Lung (tissue), 12 donors: ENCODE measurements around the gene ATP6V1G3. TPM values are rescaled to one million over a fixed set of nuclear protein-coding genes. Genes with fewer than 3 reads are reported as not detected.

Source experiments
- ATAC-seq: fragments of 200-7000 bp; cut with Tn5 transposase; one replicate; pipeline ENCODE4 v1.9.1; 2020; ENCODE audit warnings: moderate number of reproducible peaks; ENCODE audit not compliant: insufficient read depth, low FRiP score
- DNase-seq, 3 donors: peaks; one replicate each; pipeline ENCODE4 v3.0.0-alpha.2; 2013 to 2017
- H3K27ac ChIP-seq, 2 donors: one replicate each; pipeline ENCODE4 v1.5.1; 2013; ENCODE audit warnings: mild to moderate bottlenecking in 2 of 2, moderate library complexity in 2 of 2, control low read depth in 1 of 2, inconsistent platforms in 1 of 2, low read depth in 1 of 2, low read length in 1 of 2
- H3K27me3 ChIP-seq, 3 donors: one replicate each; pipeline ENCODE4 v1.5.1; 2013; ENCODE audit warnings: low read length in 2 of 3; ENCODE audit not compliant: control insufficient read depth in 3 of 3, insufficient read depth in 3 of 3
- H3K36me3 ChIP-seq, 4 donors: one replicate each; pipeline ENCODE4 v1.5.1; 2013; ENCODE audit warnings: low read length in 4 of 4, mild to moderate bottlenecking in 1 of 4, moderate library complexity in 1 of 4; ENCODE audit not compliant: control insufficient read depth in 4 of 4, insufficient read depth in 4 of 4
- H3K4me1 ChIP-seq, 5 donors: one replicate each; pipeline ENCODE4 v1.5.1; 2013; ENCODE audit warnings: low read length in 5 of 5, mild to moderate bottlenecking in 2 of 5, moderate library complexity in 1 of 5; ENCODE audit not compliant: control insufficient read depth in 5 of 5, insufficient read depth in 5 of 5
- H3K4me3 ChIP-seq: one replicate; pipeline ENCODE4 v1.5.1; 2013; ENCODE audit warnings: mild to moderate bottlenecking, control low read depth, moderate library complexity
- H3K9ac ChIP-seq, 2 donors: one replicate each; pipeline ENCODE4 v1.5.1; 2013; ENCODE audit warnings: low read length in 2 of 2, control low read depth in 1 of 2; ENCODE audit not compliant: insufficient read depth in 1 of 2
- H3K9me3 ChIP-seq, 4 donors: one replicate each; pipeline ENCODE4 v1.5.1; 2013; ENCODE audit warnings: low read length in 3 of 4, mild to moderate bottlenecking in 1 of 4, moderate library complexity in 1 of 4; ENCODE audit not compliant: control insufficient read depth in 4 of 4, insufficient read depth in 3 of 4
- WGBS, 2 donors: extraction: QIAGEN DNeasy Blood & Tissue Kit; methylation state at CpG; one replicate each; pipeline ENCODE4 v1.1.7; 2013; 5-methylcytosine and 5-hydroxymethylcytosine counted together
- polyA plus RNA-seq, 2 donors: library from polyadenylated mRNA; stranded (reverse); fragments of 200-250 nt; gene quantifications; one replicate each; pipeline ENCODE4 v1.2.1, GENCODE V29; 2013
- total RNA-seq, 2 donors: library from RNA; depleted of rRNA in 1 of 2; stranded (reverse); fragments of >200 nt in 1 of 2; gene quantifications; one replicate each; pipeline ENCODE4 v1.2.1, GENCODE V29; 2014 to 2021
- TF ChIP-seq, protein P1 (sequence below): IDR thresholded peaks from 2 replicates; pipeline ENCODE4 v1.5.1; 2012; ENCODE audit warnings: mild to moderate bottlenecking; ENCODE audit errors: control extremely low read depth, extremely low read depth
- donor health status: control.
- donor health status: control.
- donor health status: Bipolar disorder and iron deficiency.
- donor health status: healthy.
- donor health status: DM: yes; HTN: yes; CAD: no.

Gene ATP6V1G3
- total and polyA plus RNA-seq, 4 donors = not detected

DNA sequence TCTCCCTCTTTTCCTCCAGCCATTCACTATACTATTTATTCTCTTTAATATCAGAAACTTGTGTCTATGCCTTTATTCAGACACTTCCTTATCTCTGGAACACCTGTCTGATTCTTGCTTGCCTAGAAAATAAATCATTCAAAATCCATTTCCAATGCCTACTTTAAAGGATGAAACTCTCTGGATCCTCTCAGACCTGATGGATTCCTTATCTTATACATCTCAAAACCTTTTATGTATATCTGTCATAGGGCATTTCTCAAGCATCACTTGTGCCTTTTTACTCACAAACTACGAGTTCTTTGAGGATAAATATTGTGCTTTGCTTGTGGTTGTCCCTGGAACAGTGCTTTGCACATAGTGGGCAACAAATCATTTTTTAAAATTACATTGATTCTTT lies 3.8 kb upstream of the ATP6V1G3 start:
- Histone ChIP-seq H3K4me1 (no peaks in the 10 kb centered on the region), H3K36me3 (no peaks in the 10 kb centered on the region), H3K27me3 (no peaks in the 10 kb centered on the region), H3K4me3 (no peak overlapping the region), H3K27ac (no peak overlapping the region), H3K9ac (no peak overlapping the region), H3K9me3 (peaks cover 0 to 2% (median 0%) of the 10 kb centered on the region in 4 donors)
- WGBS, 2 donors = 70 to 78% methylated on average over 1 of the region's 1 CpG
- TF ChIP-seq, protein P1, sequence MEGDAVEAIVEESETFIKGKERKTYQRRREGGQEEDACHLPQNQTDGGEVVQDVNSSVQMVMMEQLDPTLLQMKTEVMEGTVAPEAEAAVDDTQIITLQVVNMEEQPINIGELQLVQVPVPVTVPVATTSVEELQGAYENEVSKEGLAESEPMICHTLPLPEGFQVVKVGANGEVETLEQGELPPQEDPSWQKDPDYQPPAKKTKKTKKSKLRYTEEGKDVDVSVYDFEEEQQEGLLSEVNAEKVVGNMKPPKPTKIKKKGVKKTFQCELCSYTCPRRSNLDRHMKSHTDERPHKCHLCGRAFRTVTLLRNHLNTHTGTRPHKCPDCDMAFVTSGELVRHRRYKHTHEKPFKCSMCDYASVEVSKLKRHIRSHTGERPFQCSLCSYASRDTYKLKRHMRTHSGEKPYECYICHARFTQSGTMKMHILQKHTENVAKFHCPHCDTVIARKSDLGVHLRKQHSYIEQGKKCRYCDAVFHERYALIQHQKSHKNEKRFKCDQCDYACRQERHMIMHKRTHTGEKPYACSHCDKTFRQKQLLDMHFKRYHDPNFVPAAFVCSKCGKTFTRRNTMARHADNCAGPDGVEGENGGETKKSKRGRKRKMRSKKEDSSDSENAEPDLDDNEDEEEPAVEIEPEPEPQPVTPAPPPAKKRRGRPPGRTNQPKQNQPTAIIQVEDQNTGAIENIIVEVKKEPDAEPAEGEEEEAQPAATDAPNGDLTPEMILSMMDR = no peak
- ATAC-seq (no peak), DNase-seq (no peak)

DNA sequence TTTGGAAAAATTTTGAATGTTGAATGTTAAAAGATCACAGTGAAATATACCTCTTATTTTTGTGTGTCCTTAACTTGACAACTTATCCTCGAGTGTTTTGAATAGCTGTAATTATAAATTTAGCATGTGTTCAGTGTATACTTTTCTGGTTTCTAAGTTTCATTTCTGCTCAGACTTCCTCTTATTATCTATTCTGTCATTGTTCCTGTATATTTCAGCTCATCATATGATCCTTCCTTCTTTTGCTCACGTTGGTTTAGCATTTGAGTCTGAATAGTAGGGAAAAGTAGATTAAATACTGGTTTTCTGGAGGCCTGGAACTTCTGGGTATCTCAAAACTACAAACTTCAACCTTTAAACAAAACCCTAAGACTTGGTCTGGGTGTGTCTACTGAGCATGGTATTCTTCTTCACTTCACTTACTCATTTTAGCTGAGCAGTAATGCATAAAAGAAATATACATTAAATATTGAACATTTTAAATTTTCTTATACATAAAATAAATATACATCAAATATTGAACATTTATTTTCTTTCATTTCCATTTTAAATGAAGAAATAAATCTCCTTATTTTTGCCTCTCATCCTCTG lies 3.3 kb upstream of the ATP6V1G3 start:
- ATAC-seq = no peak

DNA sequence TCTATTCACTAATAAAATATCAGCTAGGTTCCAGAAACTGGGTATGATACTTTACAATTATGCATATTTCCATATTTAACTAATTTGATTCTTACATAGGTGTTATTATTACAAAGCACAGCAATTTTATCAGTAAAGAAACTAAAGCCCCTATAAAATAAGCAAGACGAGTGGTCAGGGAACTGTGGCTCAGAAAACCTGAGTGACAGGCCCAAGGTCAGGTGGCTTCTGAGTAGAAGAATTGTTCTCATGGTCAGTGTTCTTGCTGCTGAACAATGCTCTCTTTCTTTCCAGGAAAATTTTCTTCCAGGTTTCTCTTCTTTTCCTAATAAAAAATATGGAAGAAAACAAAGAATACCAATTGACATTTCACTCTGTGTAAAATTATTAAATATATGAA lies 2.2 kb upstream of the ATP6V1G3 start:
- Histone ChIP-seq H3K4me3 (no peak overlapping the region), H3K27me3 (no peaks in the 10 kb centered on the region), H3K36me3 (no peaks in the 10 kb centered on the region), H3K9me3 (peaks cover 0 to 2% (median 0%) of the 10 kb centered on the region in 4 donors), H3K9ac (no peak overlapping the region), H3K27ac (no peak overlapping the region), H3K4me1 (no peaks in the 10 kb centered on the region)
- TF ChIP-seq, protein P1 = no peak
- 80 to 88% methylated on average over 1 of the region's 1 CpG for WGBS, 2 donors
- no peak for ATAC-seq
- no peak for DNase-seq

More for the DNA sequence above, 3.3 kb upstream of the ATP6V1G3 start:
- Histone ChIP-seq H3K9ac (no peak overlapping the region), H3K9me3 (peaks cover 0 to 2% (median 0%) of the 10 kb centered on the region in 4 donors), H3K4me3 (no peak overlapping the region), H3K36me3 (no peaks in the 10 kb centered on the region), H3K27ac (no peak overlapping the region), H3K4me1 (no peaks in the 10 kb centered on the region), H3K27me3 (no peaks in the 10 kb centered on the region)
- DNase-seq = no peak
- TF ChIP-seq, protein P1 = no peak
- 22 to 42% methylated on average over 2 of the region's 2 CpGs for WGBS, 2 donors

DNA sequence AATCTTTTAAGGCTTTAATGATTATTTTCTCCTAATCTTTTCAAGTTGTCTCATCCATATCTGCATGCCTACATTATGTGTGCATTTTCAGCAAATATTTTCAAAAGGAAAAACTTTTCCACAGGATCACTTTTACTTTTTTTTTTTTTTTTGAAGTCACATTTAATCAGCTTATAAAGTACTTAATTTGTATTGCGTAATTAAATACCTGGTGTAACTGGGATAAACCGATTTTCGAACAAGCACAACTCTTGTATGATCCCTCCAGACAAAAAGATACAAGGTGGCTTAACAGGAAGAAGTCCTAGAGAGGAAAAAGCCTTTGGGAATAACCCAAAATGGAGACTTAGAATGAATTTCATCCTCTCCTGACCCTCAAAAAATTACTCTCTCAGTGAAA lies 1.3 kb upstream of the ATP6V1G3 start:
- Histone ChIP-seq H3K36me3 (no peaks in the 10 kb centered on the region), H3K27ac (no peak overlapping the region), H3K9me3 (peaks cover 0 to 2% (median 0%) of the 10 kb centered on the region in 4 donors), H3K9ac (no peak overlapping the region), H3K27me3 (no peaks in the 10 kb centered on the region), H3K4me1 (no peaks in the 10 kb centered on the region), H3K4me3 (no peak overlapping the region)
- ATAC-seq = no peak
- TF ChIP-seq, protein P1 = no peak
- no peak for DNase-seq
- WGBS, 2 donors = 93 to 97% methylated on average over 3 of the region's 3 CpGs
